DMS153 treated with DMSO at 0.1 percent for 48 hours (cell line): ENCODE results near the gene RRAS2.
"Not testable (repeated sequence)": the region's sequence is repeated elsewhere in the genome, so short reads cannot be mapped to it uniquely, and the experiment has no call there.

Experiments used
- DNase-seq: peaks from one replicate; lab custom pipeline; 2025; ENCODE audit not compliant: unreplicated experiment; lab: John Stamatoyannopoulos, UW

Gene RRAS2

DNA sequence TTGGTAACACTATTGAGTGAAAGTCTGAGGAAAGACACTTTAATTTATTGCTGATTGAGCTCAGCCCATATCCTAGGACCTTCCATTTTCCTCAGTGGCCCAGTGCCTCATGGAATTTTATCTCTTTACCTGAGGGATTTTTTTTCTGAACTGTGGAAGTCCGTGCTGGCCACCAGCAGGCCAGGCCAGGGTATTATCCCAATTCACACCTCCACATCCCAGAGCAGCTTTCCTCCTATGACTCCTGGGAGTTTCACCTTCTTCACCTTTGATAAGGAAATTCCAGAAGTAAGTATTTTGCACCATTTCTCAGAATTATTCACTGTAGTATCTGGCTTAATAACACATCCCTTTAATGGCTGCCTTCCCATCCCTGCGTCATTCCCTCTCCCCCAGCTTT lies 13.0 kb upstream of the RRAS2 start:
- no peak for DNase-seq

DNA sequence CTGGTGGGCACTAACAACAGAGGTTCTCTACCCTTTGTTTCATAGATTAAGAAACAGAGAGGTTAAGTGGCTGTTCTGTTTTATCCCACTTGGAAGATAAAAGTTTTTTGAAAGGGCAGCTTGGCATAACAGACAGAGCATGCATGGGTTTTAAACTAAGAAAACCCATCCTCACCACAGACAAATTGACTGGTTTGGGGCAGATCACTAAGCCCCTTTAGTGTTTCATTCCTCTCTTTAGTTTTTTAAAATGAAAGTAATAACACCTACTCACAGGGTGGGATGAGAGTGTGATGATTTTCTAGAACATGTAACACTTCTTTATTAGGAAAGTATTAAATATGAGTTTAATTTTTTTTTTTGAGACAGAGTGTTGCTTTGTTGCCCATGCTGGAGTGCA lies 12.3 kb upstream of the RRAS2 start:
- no peak for DNase-seq

DNA sequence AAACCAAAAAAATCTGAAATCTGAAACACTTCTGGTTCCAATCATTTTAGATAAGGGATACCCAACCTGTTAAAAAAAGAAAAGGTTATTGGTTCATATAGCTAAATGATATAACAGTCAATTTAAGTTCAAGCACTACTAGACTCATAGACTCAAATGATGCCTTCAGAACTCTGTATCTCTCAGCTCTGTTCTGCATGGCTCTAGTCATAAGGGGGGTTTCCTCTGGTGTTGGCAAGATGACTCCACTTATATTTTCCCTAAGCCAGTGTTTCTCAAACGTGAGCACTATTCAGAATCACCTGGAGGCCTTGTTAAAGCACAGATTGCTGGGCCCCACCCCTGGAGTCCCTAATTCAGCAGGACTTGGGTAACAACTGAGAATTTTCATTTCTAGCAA lies 11.5 kb upstream of the RRAS2 start:
- DNase-seq: no peak

DNA sequence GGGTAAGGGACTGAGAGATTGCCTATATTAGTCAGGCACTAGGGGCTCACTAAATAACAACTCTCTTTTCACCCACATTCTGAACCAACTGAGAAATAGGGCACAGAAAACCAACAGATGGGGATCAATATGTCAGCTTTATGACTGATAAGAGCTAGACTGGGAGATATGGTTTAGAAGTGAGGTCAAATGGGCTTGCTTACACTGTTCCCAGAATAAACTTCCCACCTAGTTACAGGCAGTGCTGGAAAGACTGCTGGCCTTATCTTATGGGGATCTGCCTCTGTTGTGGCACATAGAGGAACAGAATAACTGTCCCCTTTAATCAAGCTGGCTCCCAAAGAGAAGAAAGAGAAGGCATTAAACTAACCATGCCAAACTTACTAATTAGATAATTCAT lies 10.6 kb upstream of the RRAS2 start:
- DNase-seq: no peak

DNA sequence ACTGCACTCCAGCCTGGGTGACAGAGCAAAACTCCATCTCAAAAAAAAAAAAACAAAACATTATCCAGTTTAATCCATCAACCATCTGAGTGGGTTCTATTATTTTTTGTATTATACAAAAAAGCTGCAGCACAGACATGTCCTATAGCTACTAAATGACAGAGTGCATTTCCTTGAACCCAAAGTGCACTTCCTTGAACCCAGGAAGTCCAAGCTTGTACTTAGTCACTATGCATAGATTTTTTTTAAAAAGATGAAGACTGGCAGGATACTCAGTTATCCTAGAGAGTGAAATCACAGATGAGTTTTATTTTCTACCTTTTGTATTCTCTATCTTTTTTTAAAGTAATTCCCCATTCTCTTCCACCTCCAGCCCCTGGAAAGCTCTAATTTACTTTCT lies 8.0 kb upstream of the RRAS2 start:
- DNase-seq: no peak

DNA sequence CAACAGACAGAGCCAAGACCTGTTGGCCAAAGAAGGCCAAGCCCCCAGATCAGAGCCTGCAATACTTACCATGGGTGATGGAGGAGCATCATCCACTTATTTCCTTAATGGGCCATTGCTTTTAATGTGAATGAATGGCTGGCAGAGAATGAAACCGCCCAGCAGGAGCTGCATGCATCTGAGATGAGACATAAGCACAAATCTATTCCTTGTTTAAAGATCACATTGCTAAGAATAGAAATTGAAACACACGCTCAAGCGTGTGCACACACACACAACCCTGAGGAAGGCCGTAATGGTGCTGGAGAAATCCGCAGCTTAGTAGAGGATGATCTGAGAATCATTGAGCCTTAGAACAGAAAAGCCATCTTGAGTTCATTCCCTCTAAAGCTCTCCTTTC lies 5.3 kb upstream of the RRAS2 start:
- DNase-seq: no peak

DNA sequence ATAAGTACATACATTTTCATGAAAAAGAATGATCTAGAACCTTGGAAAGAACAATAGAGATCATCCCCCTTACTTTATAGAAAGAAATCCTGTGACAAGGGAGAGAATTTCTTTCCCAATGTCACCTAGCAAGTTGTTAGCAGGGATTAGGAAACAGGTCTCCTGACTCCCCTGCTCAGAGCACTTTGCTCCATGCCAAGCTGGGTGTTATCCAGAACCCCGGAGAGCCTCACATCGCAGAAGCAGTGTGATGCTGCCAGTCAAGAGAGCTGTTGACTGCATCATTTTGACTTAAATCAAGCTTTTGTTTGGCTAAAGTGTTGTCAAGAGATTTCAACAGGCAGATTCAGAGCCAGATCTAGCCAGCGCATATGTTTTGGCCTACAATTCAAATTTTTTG lies 3.6 kb upstream of the RRAS2 start:
- DNase-seq: no peak

DNA sequence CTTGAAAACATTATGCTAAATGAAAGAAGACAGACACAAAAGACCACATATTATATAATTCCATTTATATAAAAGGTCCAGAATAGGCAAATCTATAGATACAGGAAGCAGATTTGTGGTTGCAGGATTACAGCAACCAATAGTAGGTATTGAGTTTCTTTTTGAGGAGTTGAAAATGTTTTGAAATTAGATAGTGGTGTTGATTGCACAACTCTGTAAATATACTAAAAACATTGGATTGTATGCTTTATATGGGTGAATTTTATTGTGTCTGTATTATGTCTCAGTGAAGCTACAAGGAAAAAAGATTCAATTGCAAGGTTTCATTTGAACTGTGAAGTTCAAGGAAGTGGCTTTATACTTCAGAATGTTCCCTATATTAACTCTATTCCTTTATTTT lies 3.0 kb upstream of the RRAS2 start:
- DNase-seq: no peak

DNA sequence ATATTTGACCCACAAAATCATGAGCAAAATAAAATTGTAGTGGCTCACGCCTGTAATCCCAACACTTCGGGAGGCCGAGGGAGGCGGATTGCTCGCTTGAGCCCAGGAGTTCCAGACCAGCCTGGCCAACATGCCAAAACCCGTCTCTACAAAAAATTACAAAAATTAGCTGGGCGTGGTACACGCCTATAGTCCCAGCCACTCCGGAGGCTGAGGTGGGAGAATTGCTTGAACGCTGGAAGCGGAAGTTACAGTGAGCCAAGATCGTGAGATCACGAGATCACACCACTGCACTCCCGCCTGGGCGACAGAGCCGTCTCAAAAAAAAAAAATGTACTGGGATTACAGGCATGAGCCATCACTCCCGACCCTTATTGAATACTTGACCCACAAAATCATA lies 2.0 kb upstream of the RRAS2 start:
- no peak for DNase-seq

DNA sequence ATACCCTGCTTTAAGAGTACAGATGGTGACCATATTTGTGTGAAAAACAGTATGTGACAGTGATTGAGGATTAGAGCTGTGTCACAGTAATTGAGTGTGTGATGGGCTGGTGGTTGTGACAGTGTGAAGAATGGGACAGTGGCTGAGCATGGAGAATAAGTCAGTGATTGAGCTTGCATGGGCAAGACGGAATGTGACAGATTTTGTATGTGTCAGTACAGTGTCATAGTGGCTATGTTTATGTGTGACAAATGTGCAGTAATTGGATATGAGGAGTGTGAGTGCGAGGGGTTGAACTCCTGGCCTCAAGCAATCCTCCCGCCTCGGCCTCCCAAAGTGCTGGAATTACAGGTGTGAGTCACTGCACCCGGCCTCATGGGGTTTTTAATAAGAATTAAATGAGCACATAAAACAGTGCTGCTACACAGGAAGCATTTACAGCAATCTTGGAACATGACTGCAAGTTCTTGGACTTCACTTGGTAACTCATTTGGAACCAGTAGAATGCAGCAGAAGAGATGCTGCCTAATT lies 583 bp upstream of the RRAS2 start:
- no peak for DNase-seq

DNA sequence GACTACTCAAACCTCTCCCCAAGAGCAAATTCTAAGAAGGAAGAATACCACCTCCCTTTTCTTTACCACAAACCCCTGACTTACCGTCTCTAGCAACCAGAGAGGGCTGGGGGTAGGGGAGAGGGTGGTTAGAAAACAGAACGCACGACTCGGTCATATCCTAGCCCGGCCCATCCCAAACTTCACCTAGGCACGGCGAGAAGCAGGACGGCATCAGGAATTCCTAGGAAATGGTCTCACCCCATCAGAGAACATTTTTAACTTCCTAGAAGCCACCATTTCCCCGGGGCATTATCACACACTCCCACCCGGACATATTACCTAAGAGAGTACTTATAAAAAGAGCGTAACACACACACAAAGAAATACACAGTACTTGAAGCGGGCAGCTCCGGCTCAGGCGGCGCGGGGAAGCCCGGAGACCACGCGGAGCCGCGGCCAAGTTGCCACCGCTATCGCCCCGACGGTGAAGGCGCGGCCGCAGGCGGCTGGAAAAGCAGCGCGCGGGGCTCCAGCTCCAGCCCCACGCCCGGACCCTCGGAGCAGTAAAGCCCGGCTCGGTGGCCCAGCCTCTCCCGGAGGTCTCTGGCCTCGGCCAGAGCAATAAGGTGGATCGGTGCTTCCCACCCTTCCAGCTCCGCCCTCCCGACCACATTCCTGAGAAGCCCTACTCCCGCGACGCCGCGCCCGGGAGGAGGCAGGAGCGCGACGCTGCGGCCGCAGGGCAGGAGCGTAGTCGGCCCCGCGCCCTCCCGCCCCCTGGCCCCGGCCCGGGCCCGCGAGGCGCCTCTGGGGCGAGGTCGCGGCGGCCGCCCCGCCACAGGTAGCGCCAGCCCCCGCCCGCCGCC lies 878 bp downstream of the RRAS2 start:
- no peak for DNase-seq

DNA sequence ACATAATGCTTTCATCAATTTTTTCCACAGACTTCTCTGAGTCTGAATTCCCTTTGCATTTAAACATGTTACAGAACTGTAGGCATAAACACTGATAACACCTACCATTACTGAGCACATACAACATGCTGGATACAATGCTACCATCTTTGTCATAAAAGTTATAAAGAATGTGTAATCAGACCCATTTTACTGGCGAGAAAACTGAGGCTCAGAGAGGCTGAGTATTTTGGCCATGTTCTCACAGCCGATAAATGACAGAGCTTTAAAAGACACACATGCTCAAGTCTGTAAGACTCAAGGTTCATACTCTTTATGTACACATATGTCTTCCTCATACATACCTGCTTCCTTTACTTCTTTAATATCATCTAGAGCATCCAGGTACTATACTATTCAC lies 2.6 kb downstream of the RRAS2 start:
- DNase-seq: no peak

DNA sequence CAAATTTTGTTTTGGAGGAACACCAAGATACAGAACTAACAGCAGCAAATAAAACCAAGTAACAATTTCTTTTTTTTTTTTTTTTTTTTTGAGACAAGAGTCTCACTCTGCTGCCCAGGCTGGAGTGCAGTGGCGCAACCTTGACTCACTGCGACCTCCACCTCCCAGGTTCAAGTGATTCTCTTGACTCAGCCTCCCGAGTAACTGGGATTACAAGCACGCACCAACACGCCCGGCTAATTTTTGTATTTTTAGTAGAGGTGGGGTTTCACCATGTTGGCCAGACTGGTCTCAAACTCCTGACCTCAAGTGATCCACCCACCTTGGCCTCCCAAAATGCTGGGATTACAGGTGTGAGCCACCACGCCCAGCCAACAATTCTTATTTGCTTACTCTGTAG lies 4.4 kb downstream of the RRAS2 start:
- not testable (repeated sequence) for DNase-seq

DNA sequence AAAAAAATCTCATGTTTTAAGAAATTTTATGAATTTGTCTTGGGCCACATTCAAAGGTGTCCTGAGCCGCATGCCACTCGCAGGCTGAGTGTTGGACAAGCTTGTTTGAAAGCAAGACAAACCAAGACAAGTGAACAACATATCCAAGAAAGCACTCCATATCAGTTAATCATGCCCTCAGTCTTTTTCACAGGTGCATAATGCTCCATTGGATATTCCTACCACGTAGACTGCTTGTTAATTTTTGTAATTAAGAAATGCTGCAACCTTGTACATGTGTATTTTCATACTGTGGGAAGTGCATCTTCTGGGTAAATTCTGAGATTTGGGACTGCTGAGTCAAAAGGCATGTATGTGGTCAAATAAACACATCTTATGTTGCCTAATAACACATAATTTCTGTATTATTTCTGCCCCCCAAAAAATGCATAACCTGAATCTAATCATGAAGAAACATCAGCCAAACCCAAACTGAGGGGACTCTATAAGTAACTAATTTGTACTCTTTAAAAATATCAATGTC lies 8.2 kb downstream of the RRAS2 start:
- DNase-seq: no peak

DNA sequence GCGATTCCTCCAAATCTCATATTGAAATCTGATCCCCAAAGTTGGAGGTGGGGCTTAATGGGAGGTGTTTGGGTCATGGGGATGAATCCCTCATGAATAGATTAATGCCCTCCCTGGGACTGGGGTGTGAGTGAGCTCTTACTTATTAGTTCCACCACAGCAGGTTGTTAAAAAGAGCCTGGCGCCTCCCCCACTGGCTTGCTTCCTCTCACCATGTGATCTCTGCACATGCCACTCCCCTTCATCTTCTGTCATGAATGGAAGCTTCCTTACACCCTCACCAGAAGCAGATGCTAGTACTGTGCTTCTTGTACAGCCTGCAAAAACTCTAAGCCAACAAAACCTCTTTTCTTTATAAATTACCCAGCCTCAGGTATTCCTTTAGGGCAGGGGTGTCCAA lies 8.8 kb downstream of the RRAS2 start:
- DNase-seq: no peak

DNA sequence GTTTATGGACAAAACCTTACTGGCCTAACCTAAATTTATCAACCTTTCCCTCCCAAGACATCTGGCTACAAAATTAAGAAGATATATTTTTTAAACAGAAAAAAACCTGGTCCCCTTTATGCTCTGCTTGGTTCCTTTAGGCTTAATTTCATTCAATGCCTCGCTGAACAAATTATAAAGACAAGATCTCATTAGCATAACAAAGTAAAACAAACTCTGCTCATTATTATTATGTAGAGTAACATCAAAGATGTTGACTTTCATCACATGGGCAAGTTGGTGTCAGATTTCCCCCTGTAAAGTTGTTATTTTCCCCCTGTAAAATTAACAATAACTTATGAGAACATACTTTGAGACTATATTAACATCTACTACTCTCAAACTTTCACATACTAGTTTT lies 11.0 kb downstream of the RRAS2 start:
- DNase-seq: no peak

DNA sequence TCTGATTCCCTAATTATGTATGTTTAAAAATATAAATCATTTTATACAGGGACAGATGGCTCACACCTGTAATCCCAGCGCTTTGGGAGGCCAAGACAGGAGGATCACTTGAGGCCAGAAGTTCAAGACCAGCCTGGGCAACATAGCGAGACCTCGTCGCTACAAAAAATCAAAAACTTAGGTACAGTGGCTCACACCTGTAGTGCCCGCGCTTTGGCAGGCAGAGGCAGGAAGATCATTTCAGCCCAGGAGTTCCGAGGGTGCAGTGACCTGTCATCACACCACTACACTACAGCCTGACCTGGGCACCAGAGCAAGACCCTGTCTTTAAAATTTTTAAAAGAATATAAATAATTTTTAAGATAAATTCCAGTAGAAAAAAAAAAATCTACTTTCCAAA lies 11.5 kb downstream of the RRAS2 start:
- DNase-seq: no peak

DNA sequence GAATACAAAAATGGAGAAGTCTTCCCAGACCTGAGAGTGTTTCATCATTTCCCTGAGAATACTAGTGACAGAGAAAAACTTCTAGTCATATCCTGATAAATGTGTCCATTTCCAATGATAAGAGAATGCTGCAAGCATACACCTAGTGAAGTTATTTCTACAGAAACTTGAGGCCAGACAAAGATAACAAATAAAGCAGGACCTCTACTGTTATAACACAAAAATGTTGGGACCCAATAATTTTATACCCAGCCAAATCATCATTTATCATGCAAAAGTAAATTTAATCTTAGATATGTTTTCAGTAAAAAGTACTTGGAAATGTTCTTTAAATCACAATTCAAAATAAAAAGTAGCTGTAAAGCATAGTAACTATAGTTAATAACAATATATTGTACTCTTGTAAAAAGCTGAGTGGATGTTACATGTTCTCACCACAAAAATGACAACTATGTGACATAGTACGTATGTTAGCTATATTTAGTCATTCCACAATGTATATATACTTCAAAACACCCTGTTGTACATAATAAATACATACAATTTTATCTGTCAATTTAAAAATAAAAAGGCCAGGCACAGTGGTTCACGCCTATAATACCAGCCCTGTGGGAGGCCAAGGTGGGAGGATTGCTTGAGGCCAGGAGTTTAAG lies 12.6 kb downstream of the RRAS2 start:
- DNase-seq: no peak

DNA sequence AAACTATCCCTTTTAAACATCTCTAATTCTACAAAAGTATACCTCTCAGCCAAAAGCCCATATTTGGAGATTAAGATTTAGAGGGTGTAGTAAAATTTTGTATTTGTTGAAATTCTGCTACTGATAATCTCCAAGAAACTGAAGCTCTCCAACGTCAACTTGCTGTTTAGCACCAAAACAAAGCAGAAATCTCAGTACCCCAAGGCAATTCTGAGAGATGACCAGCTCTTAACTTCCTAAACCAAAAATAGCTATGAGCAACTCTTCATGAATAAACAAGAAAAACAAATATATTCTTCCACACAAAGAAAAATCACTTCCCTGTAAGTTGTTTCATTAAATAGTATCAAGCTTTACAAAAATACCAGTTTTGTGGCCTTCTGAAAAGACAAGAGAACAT lies 13.3 kb downstream of the RRAS2 start:
- DNase-seq: no peak

DNA sequence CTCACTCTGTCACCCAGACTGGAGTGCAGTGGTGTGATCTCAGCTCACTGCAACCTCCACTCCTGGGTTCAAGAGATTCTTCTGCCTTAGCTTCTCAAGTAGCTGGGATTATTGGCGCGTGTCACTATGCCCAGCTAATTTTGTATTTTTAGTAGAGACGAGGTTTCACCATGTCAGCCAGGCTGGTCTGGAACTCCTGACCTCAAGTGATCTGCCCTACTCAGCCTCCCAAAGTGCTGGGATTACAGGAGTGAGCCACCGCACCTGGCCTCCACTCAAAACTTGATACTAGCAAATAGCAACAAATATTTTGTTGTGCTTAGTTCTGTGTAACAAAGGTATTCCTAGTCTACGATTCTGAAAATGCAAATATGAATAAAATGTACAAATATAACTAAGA lies 14.0 kb downstream of the RRAS2 start:
- DNase-seq: not testable (repeated sequence)

DNA sequence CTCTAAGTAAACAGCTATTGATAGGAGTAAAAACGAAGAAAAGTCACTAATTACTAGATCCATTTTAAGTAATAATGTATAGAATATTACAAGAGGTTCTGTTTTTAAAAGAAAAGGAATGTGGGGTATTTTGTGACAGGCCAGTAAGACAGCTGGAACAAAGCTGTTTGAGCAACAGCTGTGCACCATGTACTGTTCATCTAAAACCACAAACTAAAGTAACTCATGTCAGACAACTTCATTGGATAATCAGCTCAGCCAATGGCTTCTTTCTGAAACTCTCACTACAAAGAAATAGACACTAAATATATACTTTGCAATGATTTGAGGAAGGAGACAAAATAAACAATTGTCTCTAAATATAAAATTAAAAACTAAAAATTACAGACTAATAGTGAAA lies 16.1 kb downstream of the RRAS2 start:
- no peak for DNase-seq

DNA sequence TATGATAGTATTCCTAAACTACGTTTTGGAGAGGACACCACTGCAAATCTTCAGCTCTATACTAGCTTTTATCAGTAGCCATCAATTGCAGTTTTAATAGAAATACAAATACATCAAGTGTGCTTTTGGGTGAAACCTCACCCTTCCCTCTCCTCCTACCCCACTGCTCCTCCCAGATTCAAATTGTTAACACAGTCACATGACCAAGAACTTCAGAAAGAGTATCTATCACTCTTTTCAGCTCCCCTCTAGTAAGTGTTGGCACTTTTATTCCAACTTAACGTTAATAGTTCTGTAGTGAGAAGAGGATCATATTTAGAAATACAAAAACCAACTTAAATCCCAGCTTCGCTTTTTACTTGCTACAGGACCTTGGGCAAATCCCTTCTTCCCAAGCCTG lies 17.0 kb downstream of the RRAS2 start:
- DNase-seq: no peak
